ENCODE data around the gene CCL19. TPM values are rescaled to one million over a fixed set of nuclear protein-coding genes. Genes with fewer than 3 reads are reported as not detected.

The CCL19 gene
- total and polyA plus RNA-seq, 2 experiments from 2014 or later, result not detected

- Histone ChIP-seq H3K4me2 (no peak overlapping the region), H4K20me1 (replicated peaks; ENCODE audit: insufficient read depth) (no peaks in the 10 kb centered on the region; the same call in 1 of the 2 replicates), H3K36me3 (ENCODE audit: insufficient read depth) (no peaks in the 10 kb centered on the region), H3K27ac (ENCODE audit: low read depth) (no peak overlapping the region), H3F3A (replicated peaks; ENCODE audit: low read depth) (peaks cover 16% of the 10 kb centered on the region), H3K79me2 (replicated peaks; ENCODE audit: insufficient read depth) (peaks cover under 1% of the 10 kb centered on the region; the same call in 1 of the 2 replicates), H3K4me3 (no peak overlapping the region), H3K4me1 (ENCODE audit: insufficient read depth) (peaks cover 28% of the 10 kb centered on the region), H3K27me3 (ENCODE audit: insufficient read depth) (peaks cover 8% of the 10 kb centered on the region; the same call in 1 of the 2 replicates), H3K9me2 (ENCODE audit: insufficient read depth) (no peaks in the 10 kb centered on the region), H2AFZ (no peak overlapping the region)
- Mint-ChIP-seq H3K27ac (no peak overlapping the region), H3K9me3 (no peaks in the 10 kb centered on the region; the same call in 2 of the 3 replicates), H3K36me3 (ENCODE audit: low read depth) (peaks cover 4% of the 10 kb centered on the region; the same call in 2 of the 3 replicates), H3K27me3 (ENCODE audit: insufficient read depth, low read depth, poor library complexity) (peaks cover 8% of the 10 kb centered on the region), H3K4me3 (no peak overlapping the region), H3K4me1 (peaks cover 40% of the 10 kb centered on the region)
- no peak for TF ChIP-seq ETS1 (IDR thresholded peaks at IDR 0.05)
- TF ChIP-seq REST (IDR thresholded peaks at IDR 0.05; ENCODE audit: unreplicated experiment), result no peak
- no peak for TF ChIP-seq STAT1 (IDR thresholded peaks at IDR 0.05; ENCODE audit: unreplicated experiment)
- no peak for TF ChIP-seq CTCF (conservative IDR thresholded peaks at IDR 0.05; ENCODE audit: low read depth in 2 of 2)
- TF ChIP-seq JUNB (IDR thresholded peaks at IDR 0.05; ENCODE audit: unreplicated experiment), result no peak
- TF ChIP-seq EZH2phosphoT487 (IDR thresholded peaks at IDR 0.05; ENCODE audit: unreplicated experiment), result no peak
- TF ChIP-seq CREB1 (CRISPR knock-in tag; IDR thresholded peaks at IDR 0.05; ENCODE audit: low read depth), result no peak
- TF ChIP-seq ZNF462 (CRISPR knock-in tag; IDR thresholded peaks at IDR 0.05), result no peak
- DNase-seq (ENCODE audit: low spot score) (no peak), ATAC-seq (no peak)
Measured at GRCh38 chr9:34642679-34643078, 48.4 kb downstream of the CCL19 start.

Data from GM23338 (cell line).